GM18502 (cell line): Measurements from ENCODE around the gene RALGPS1.
"Not testable (repeated sequence)": the region's sequence is repeated elsewhere in the genome, so short reads cannot be mapped to it uniquely, and the experiment has no call there.

Source experiments
- ATAC-seq: cut with Tn5 transposase; IDR thresholded peaks from one replicate; pipeline ENCODE4 v1.9.1; 2021; ENCODE audit warnings: mild to moderate bottlenecking; ENCODE audit not compliant: unreplicated experiment, poor library complexity

The RALGPS1 gene

GRCh38 chr9:127166111-127166510 lies 251.5 kb downstream of the RALGPS1 start:
- ATAC-seq: peak; percentile 6

- ATAC-seq: peak; percentile 77
These were observed 252.3 kb downstream of the RALGPS1 start for GRCh38 chr9:127166651-127167524.

- no peak for ATAC-seq
These were observed 253.2 kb downstream of the RALGPS1 start for GRCh38 chr9:127167560-127168326.

- no peak for ATAC-seq
These were observed 254.4 kb downstream of the RALGPS1 start for GRCh38 chr9:127168756-127169574.

GRCh38 chr9:127169575-127169883 lies 254.9 kb downstream of the RALGPS1 start:
- no peak for ATAC-seq

- ATAC-seq: no peak
These were observed 255.5 kb downstream of the RALGPS1 start for GRCh38 chr9:127170103-127170502.

- no peak for ATAC-seq
These were observed 256.1 kb downstream of the RALGPS1 start for GRCh38 chr9:127170652-127171051.

- ATAC-seq: not testable (repeated sequence)
These were observed 256.8 kb downstream of the RALGPS1 start for GRCh38 chr9:127171348-127171747.

GRCh38 chr9:127172066-127172707 lies 257.6 kb downstream of the RALGPS1 start:
- no peak for ATAC-seq

GRCh38 chr9:127173063-127173462 lies 258.5 kb downstream of the RALGPS1 start:
- no peak for ATAC-seq

GRCh38 chr9:127174386-127175318 lies 260.1 kb downstream of the RALGPS1 start:
- no peak for ATAC-seq

- ATAC-seq: no peak
These were observed 260.7 kb downstream of the RALGPS1 start for GRCh38 chr9:127175319-127175715.

GRCh38 chr9:127175764-127176163 lies 261.2 kb downstream of the RALGPS1 start:
- ATAC-seq: no peak

GRCh38 chr9:127176631-127177030 lies 262.0 kb downstream of the RALGPS1 start:
- ATAC-seq: no peak

- ATAC-seq: no peak
These were observed 262.6 kb downstream of the RALGPS1 start for GRCh38 chr9:127177231-127177630.

GRCh38 chr9:127177665-127178265 lies 263.2 kb downstream of the RALGPS1 start:
- no peak for ATAC-seq

GRCh38 chr9:127178686-127179632 lies 264.4 kb downstream of the RALGPS1 start:
- no peak for ATAC-seq
